Transverse colon (tissue), 3 donors: ENCODE results near the gene SNX11.

Experiments used
- CTCF ChIP-seq, 5 experiments: fragments of 200-600 bp in 3 of 5; fragments of 450-650 bp in 2 of 5; sonication (generic) in 3 of 5; IDR thresholded peaks; 1 replicate in 2 of 5; 2 replicates in 3 of 5; pipeline ENCODE4 v1.5.1; 2016 to 2017; ENCODE audit warnings: antibody characterized with exemption in 5 of 5, inconsistent platforms in 3 of 5, mild to moderate bottlenecking in 2 of 5, moderate library complexity in 1 of 5
- EP300 ChIP-seq: sonication (generic); formaldehyde crosslinking; IDR thresholded peaks from one replicate; pipeline ENCODE4 v1.6.1; 2017; ENCODE audit warnings: antibody characterized with exemption, low read depth

DNA sequence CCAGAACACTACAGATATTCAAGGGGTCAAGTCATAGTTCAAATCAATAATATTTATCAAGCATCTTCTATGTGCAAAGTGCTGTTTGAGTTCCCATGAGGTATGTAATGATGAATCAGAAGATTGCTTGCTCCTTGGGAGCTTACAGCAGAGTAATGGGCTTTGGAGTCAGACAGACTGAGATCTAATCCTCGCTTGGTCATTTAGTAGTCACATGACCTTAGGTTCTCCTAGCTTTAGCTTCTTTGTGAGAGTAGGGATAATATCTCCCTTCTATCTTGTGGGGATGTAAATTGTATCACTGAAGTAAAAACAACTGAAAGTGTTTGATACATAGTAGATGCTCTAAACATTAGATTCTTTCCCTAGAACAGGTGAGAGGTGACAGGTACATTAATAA lies 30.1 kb downstream of the SNX11 start:
- TF ChIP-seq CTCF (IDR thresholded peaks at IDR 0.05), result no peak
- TF ChIP-seq EP300, result no peak
